WTC11 (cell line): ENCODE measurements around the gene CAMSAP1. TPM values are rescaled to one million over a fixed set of nuclear protein-coding genes. Genes with fewer than 3 reads are reported as not detected.

ENCODE experiments used
- ATAC-seq: fragments of 200-7000 bp; cut with Tn5 transposase; 2 replicates; pipeline ENCODE4 v1.10.0; 2021; ENCODE audit warnings: mild to moderate bottlenecking, moderate library complexity
- CTCF ChIA-PET: fragments of 300-600 bp; sonication (Branson Sonifier 250); formaldehyde crosslinking; loops from one replicate; lab custom pipeline; 2021; ENCODE audit warnings: antibody characterized with exemption; lab: Charles Lee
- POLR2A ChIA-PET: fragments of 350-600 bp; sonication (Branson Sonifier 250); formaldehyde crosslinking; loops from one replicate; lab custom pipeline; 2021; ENCODE audit warnings: antibody characterized with exemption; lab: Charles Lee
- DNase-seq: peaks from one replicate; pipeline ENCODE4 v3.0.0; 2021; ENCODE audit warnings: low spot score
- H3K27ac Mint-ChIP-seq: 2 replicates; pipeline ENCODE4 v1.8.0; 2021; ENCODE audit warnings: mixed read lengths
- H3K27me3 Mint-ChIP-seq: 2 replicates; pipeline ENCODE4 v1.8.0; 2021; ENCODE audit warnings: low read depth, mild to moderate bottlenecking, moderate library complexity, mixed read lengths
- H3K36me3 Mint-ChIP-seq: 2 replicates; pipeline ENCODE4 v1.8.0; 2021; ENCODE audit warnings: mixed read lengths
- H3K4me1 Mint-ChIP-seq: 2 replicates; pipeline ENCODE4 v1.8.0; 2022; ENCODE audit warnings: mixed read lengths
- H3K4me3 Mint-ChIP-seq: 2 replicates; pipeline ENCODE4 v1.8.0; 2021; ENCODE audit warnings: mild to moderate bottlenecking, moderate library complexity, mixed read lengths
- H3K9me3 Mint-ChIP-seq: 2 replicates; pipeline ENCODE4 v1.8.0; 2021; ENCODE audit warnings: mixed read lengths
- ELF4 ChIP-seq: sonication (generic); formaldehyde crosslinking; IDR thresholded peaks from 2 replicates; pipeline ENCODE4 v1.8.1; 2022; ENCODE audit warnings: low read depth, mild to moderate bottlenecking, moderate library complexity, missing genetic modification reagents
- FOXJ3 ChIP-seq: sonication (generic); formaldehyde crosslinking; IDR thresholded peaks from 2 replicates; pipeline ENCODE4 v1.9.0; 2021; ENCODE audit warnings: missing genetic modification reagents, mild to moderate bottlenecking, borderline replicate concordance
- MYBL2 ChIP-seq: sonication (generic); formaldehyde crosslinking; IDR thresholded peaks from 2 replicates; pipeline ENCODE4 v1.8.1; 2023; ENCODE audit warnings: mild to moderate bottlenecking, moderate library complexity, missing genetic modification reagents
- NFATC4 ChIP-seq: fragments of 250-450 bp; sonication (Bioruptor Pico); IDR thresholded peaks from 2 replicates; pipeline ENCODE4 v1.9.0; 2021; ENCODE audit warnings: mild to moderate bottlenecking
- NFYB ChIP-seq: sonication (generic); formaldehyde crosslinking; conservative IDR thresholded peaks from 2 replicates; pipeline ENCODE4 v1.8.0; 2022; ENCODE audit warnings: low read depth, missing genetic modification reagents
- OVOL2 ChIP-seq: fragments of 250-450 bp; sonication (Bioruptor Pico); IDR thresholded peaks from 2 replicates; pipeline ENCODE4 v1.9.0; 2021; ENCODE audit warnings: mild to moderate bottlenecking, borderline replicate concordance
- PRRX2 ChIP-seq: fragments of 250-450 bp; sonication (Bioruptor Pico); IDR thresholded peaks from 2 replicates; pipeline ENCODE4 v1.8.0; 2021; ENCODE audit warnings: mild to moderate bottlenecking
- SMAD3 ChIP-seq: sonication (generic); formaldehyde crosslinking; IDR thresholded peaks from 2 replicates; pipeline ENCODE4 v1.8.0; 2022; ENCODE audit warnings: missing genetic modification reagents, mild to moderate bottlenecking, borderline replicate concordance
- USF2 ChIP-seq: sonication (generic); formaldehyde crosslinking; IDR thresholded peaks from 2 replicates; pipeline ENCODE4 v1.8.1; 2023; ENCODE audit warnings: mild to moderate bottlenecking, missing genetic modification reagents, moderate library complexity
- ZBTB43 ChIP-seq: sonication (generic); formaldehyde crosslinking; IDR thresholded peaks from 2 replicates; pipeline ENCODE4 v1.8.1; 2023; ENCODE audit warnings: mild to moderate bottlenecking, missing genetic modification reagents
- ZNF263 ChIP-seq: sonication (generic); formaldehyde crosslinking; IDR thresholded peaks from 2 replicates; pipeline ENCODE4 v1.8.1; 2022; ENCODE audit warnings: low read depth, mild to moderate bottlenecking, moderate library complexity, missing genetic modification reagents
- ZNF317 ChIP-seq: sonication (generic); formaldehyde crosslinking; IDR thresholded peaks from 2 replicates; pipeline ENCODE4 v1.8.1; 2023; ENCODE audit warnings: low read depth, mild to moderate bottlenecking, moderate library complexity, missing genetic modification reagents, borderline replicate concordance
- ZNF396 ChIP-seq: fragments of 250-450 bp; sonication (Bioruptor Pico); IDR thresholded peaks from 2 replicates; pipeline ENCODE4 v1.8.0; 2021; ENCODE audit warnings: mild to moderate bottlenecking, moderate library complexity, borderline replicate concordance
- total RNA-seq: library from RNA; stranded (reverse); gene quantifications from 3 replicates; pipeline ENCODE4 v1.2.3, GENCODE V29; 2021
- TF ChIP-seq, protein P1 (sequence below): sonication (generic); formaldehyde crosslinking; IDR thresholded peaks from 2 replicates; pipeline ENCODE4 v1.8.1; 2023; ENCODE audit warnings: mild to moderate bottlenecking, missing genetic modification reagents, borderline replicate concordance
- TF ChIP-seq, protein P2 (sequence below): sonication (generic); formaldehyde crosslinking; IDR thresholded peaks from 2 replicates; pipeline ENCODE4 v1.8.1; 2022; ENCODE audit warnings: mild to moderate bottlenecking, moderate library complexity, missing genetic modification reagents
- TF ChIP-seq, protein P3 (sequence below): sonication (generic); formaldehyde crosslinking; IDR thresholded peaks from 2 replicates; pipeline ENCODE4 v1.8.0; 2023; ENCODE audit warnings: missing genetic modification reagents, mild to moderate bottlenecking, borderline replicate concordance
- TF ChIP-seq, protein P4 (sequence below): sonication (generic); formaldehyde crosslinking; IDR thresholded peaks from 2 replicates; pipeline ENCODE4 v1.8.1; 2022; ENCODE audit warnings: missing genetic modification reagents, borderline replicate concordance
- TF ChIP-seq, protein P5 (sequence below): fragments of 250-450 bp; sonication (Bioruptor Pico); IDR thresholded peaks from 2 replicates; pipeline ENCODE4 v1.9.0; 2021; ENCODE audit warnings: mild to moderate bottlenecking
- TF ChIP-seq, protein P6 (sequence below): sonication (generic); formaldehyde crosslinking; IDR thresholded peaks from 2 replicates; pipeline ENCODE4 v1.8.1; 2023; ENCODE audit warnings: mild to moderate bottlenecking, missing genetic modification reagents
- TF ChIP-seq, protein P7 (sequence below): sonication (generic); formaldehyde crosslinking; IDR thresholded peaks from 2 replicates; pipeline ENCODE4 v1.8.0; 2023; ENCODE audit warnings: missing genetic modification reagents

The CAMSAP1 gene
- total RNA-seq, 1 experiment from 2014 or later = 40.5 TPM

DNA sequence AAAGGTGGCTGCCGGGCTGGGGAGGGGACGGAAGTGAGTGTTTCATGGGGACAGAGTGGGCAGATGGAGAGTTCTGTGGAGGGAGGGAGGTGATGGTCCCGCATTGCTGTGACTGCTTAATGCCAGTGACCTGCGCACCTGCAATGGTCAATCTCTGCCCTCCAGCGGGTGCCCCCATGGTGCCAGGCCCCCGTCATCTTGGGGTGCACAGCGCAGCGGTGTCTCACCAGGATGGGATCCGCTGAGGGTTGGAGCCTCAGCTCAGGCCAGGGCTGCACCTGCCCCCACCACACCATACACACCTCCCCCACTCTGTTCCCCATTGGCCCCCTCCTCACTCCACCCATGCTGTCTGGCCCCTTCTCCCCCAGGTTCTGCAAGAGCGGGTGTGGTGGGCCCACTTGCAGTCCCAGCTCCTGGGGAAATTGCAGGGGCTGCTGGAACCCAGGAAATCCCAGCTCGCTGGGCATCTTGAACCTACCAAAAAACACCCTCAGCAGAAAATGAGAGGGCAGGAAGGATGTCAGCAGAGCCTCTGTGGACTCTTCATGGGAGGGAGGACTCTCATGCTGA is 12.1 kb upstream of the CAMSAP1 start:
- DNase-seq (no peak), ATAC-seq (no peak)
- CTCF ChIA-PET = interaction anchor here (0.6 kb wide), 1 partner anchor 12 kb away, joined by 7 read pairs; the partner anchor contains the start of gene CAMSAP1
- H3K27ac Mint-ChIP-seq = no peak overlapping the region
- H3K27me3 Mint-ChIP-seq = peaks cover 48% of the 10 kb centered on the region
- no peak overlapping the region for H3K4me3 Mint-ChIP-seq
- peaks cover 53% of the 10 kb centered on the region for H3K36me3 Mint-ChIP-seq
- H3K9me3 Mint-ChIP-seq = peaks cover 44% of the 10 kb centered on the region
- TF ChIP-seq, protein P1, sequence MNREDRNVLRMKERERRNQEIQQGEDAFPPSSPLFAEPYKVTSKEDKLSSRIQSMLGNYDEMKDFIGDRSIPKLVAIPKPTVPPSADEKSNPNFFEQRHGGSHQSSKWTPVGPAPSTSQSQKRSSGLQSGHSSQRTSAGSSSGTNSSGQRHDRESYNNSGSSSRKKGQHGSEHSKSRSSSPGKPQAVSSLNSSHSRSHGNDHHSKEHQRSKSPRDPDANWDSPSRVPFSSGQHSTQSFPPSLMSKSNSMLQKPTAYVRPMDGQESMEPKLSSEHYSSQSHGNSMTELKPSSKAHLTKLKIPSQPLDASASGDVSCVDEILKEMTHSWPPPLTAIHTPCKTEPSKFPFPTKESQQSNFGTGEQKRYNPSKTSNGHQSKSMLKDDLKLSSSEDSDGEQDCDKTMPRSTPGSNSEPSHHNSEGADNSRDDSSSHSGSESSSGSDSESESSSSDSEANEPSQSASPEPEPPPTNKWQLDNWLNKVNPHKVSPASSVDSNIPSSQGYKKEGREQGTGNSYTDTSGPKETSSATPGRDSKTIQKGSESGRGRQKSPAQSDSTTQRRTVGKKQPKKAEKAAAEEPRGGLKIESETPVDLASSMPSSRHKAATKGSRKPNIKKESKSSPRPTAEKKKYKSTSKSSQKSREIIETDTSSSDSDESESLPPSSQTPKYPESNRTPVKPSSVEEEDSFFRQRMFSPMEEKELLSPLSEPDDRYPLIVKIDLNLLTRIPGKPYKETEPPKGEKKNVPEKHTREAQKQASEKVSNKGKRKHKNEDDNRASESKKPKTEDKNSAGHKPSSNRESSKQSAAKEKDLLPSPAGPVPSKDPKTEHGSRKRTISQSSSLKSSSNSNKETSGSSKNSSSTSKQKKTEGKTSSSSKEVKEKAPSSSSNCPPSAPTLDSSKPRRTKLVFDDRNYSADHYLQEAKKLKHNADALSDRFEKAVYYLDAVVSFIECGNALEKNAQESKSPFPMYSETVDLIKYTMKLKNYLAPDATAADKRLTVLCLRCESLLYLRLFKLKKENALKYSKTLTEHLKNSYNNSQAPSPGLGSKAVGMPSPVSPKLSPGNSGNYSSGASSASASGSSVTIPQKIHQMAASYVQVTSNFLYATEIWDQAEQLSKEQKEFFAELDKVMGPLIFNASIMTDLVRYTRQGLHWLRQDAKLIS (CRISPR knock-in tag) = no peak
- TF ChIP-seq, protein P2, sequence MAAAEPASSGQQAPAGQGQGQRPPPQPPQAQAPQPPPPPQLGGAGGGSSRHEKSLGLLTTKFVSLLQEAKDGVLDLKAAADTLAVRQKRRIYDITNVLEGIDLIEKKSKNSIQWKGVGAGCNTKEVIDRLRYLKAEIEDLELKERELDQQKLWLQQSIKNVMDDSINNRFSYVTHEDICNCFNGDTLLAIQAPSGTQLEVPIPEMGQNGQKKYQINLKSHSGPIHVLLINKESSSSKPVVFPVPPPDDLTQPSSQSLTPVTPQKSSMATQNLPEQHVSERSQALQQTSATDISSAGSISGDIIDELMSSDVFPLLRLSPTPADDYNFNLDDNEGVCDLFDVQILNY (CRISPR knock-in tag) = no peak
- no peak for TF ChIP-seq ZNF317 (CRISPR knock-in tag)
- no peak for TF ChIP-seq MYBL2 (CRISPR knock-in tag)
- TF ChIP-seq ZNF396 (CRISPR knock-in tag) = no peak
- TF ChIP-seq, protein P3, sequence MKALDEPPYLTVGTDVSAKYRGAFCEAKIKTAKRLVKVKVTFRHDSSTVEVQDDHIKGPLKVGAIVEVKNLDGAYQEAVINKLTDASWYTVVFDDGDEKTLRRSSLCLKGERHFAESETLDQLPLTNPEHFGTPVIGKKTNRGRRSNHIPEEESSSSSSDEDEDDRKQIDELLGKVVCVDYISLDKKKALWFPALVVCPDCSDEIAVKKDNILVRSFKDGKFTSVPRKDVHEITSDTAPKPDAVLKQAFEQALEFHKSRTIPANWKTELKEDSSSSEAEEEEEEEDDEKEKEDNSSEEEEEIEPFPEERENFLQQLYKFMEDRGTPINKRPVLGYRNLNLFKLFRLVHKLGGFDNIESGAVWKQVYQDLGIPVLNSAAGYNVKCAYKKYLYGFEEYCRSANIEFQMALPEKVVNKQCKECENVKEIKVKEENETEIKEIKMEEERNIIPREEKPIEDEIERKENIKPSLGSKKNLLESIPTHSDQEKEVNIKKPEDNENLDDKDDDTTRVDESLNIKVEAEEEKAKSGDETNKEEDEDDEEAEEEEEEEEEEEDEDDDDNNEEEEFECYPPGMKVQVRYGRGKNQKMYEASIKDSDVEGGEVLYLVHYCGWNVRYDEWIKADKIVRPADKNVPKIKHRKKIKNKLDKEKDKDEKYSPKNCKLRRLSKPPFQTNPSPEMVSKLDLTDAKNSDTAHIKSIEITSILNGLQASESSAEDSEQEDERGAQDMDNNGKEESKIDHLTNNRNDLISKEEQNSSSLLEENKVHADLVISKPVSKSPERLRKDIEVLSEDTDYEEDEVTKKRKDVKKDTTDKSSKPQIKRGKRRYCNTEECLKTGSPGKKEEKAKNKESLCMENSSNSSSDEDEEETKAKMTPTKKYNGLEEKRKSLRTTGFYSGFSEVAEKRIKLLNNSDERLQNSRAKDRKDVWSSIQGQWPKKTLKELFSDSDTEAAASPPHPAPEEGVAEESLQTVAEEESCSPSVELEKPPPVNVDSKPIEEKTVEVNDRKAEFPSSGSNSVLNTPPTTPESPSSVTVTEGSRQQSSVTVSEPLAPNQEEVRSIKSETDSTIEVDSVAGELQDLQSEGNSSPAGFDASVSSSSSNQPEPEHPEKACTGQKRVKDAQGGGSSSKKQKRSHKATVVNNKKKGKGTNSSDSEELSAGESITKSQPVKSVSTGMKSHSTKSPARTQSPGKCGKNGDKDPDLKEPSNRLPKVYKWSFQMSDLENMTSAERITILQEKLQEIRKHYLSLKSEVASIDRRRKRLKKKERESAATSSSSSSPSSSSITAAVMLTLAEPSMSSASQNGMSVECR (CRISPR knock-in tag) = no peak
- TF ChIP-seq, protein P4, sequence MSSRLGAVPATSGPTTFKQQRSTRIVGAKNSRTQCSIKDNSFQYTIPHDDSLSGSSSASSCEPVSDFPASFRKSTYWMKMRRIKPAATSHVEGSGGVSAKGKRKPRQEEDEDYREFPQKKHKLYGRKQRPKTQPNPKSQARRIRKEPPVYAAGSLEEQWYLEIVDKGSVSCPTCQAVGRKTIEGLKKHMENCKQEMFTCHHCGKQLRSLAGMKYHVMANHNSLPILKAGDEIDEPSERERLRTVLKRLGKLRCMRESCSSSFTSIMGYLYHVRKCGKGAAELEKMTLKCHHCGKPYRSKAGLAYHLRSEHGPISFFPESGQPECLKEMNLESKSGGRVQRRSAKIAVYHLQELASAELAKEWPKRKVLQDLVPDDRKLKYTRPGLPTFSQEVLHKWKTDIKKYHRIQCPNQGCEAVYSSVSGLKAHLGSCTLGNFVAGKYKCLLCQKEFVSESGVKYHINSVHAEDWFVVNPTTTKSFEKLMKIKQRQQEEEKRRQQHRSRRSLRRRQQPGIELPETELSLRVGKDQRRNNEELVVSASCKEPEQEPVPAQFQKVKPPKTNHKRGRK (CRISPR knock-in tag) = no peak
- no peak for TF ChIP-seq NFYB
- TF ChIP-seq, protein P5, sequence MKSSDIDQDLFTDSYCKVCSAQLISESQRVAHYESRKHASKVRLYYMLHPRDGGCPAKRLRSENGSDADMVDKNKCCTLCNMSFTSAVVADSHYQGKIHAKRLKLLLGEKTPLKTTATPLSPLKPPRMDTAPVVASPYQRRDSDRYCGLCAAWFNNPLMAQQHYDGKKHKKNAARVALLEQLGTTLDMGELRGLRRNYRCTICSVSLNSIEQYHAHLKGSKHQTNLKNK (CRISPR knock-in tag) = no peak
- no peak for TF ChIP-seq SMAD3 (CRISPR knock-in tag)
- TF ChIP-seq, protein P6, sequence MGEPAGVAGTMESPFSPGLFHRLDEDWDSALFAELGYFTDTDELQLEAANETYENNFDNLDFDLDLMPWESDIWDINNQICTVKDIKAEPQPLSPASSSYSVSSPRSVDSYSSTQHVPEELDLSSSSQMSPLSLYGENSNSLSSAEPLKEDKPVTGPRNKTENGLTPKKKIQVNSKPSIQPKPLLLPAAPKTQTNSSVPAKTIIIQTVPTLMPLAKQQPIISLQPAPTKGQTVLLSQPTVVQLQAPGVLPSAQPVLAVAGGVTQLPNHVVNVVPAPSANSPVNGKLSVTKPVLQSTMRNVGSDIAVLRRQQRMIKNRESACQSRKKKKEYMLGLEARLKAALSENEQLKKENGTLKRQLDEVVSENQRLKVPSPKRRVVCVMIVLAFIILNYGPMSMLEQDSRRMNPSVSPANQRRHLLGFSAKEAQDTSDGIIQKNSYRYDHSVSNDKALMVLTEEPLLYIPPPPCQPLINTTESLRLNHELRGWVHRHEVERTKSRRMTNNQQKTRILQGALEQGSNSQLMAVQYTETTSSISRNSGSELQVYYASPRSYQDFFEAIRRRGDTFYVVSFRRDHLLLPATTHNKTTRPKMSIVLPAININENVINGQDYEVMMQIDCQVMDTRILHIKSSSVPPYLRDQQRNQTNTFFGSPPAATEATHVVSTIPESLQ (CRISPR knock-in tag) = no peak
- no peak for TF ChIP-seq ZBTB43 (CRISPR knock-in tag)
- TF ChIP-seq PRRX2 (CRISPR knock-in tag) = no peak
- TF ChIP-seq OVOL2 (CRISPR knock-in tag) = no peak
- TF ChIP-seq ZNF263 (CRISPR knock-in tag) = no peak
- TF ChIP-seq FOXJ3 (CRISPR knock-in tag) = no peak
- no peak for TF ChIP-seq USF2 (CRISPR knock-in tag)
- TF ChIP-seq, protein P7, sequence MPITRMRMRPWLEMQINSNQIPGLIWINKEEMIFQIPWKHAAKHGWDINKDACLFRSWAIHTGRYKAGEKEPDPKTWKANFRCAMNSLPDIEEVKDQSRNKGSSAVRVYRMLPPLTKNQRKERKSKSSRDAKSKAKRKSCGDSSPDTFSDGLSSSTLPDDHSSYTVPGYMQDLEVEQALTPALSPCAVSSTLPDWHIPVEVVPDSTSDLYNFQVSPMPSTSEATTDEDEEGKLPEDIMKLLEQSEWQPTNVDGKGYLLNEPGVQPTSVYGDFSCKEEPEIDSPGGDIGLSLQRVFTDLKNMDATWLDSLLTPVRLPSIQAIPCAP (CRISPR knock-in tag) = no peak
- TF ChIP-seq ELF4 (CRISPR knock-in tag) = no peak
- no peak for TF ChIP-seq NFATC4 (CRISPR knock-in tag)
- no peaks in the 10 kb centered on the region for H3K4me1 Mint-ChIP-seq
- POLR2A ChIA-PET = no interaction called here
